NT2/D1 (cell line): ENCODE results near the gene VWA8.

Source experiments
- DNase-seq: peaks from one replicate; pipeline ENCODE4 v3.0.0-alpha.2; 2011; ENCODE audit warnings: low read depth, low spot score
- H3K27me3 ChIP-seq: 2 replicates; pipeline ENCODE4 v1.6.0; 2011; ENCODE audit warnings: mild to moderate bottlenecking; ENCODE audit not compliant: insufficient read length, insufficient read depth
- H3K36me3 ChIP-seq: 2 replicates; pipeline ENCODE4 v1.6.1; 2011; ENCODE audit warnings: mild to moderate bottlenecking, low read length, mixed read lengths; ENCODE audit not compliant: insufficient read depth, insufficient read length
- H3K4me1 ChIP-seq: 2 replicates; pipeline ENCODE4 v1.5.1; 2011; ENCODE audit not compliant: insufficient read depth, insufficient read length
- H3K4me3 ChIP-seq: 2 replicates; pipeline ENCODE4 v1.5.1; 2011; ENCODE audit warnings: low read depth; ENCODE audit not compliant: insufficient read length
- H3K9ac ChIP-seq: 2 replicates; pipeline ENCODE4 v1.6.0; 2011; ENCODE audit warnings: low read depth; ENCODE audit not compliant: insufficient read length
- H3K9me3 ChIP-seq: 2 replicates; pipeline ENCODE4 v1.5.1; 2011; ENCODE audit warnings: mild to moderate bottlenecking, low read length; ENCODE audit not compliant: insufficient read depth
- SUZ12 ChIP-seq: IDR thresholded peaks from 2 replicates; pipeline ENCODE4 v1.6.1; 2011; ENCODE audit not compliant: insufficient read length, insufficient read depth; ENCODE audit errors: extremely low read depth
- YY1 ChIP-seq: IDR thresholded peaks from 2 replicates; pipeline ENCODE4 v1.6.1; 2011; ENCODE audit not compliant: insufficient read length, insufficient read depth
- ZNF274 ChIP-seq: IDR thresholded peaks from 2 replicates; pipeline ENCODE4 v1.6.1; 2011; ENCODE audit warnings: mild to moderate bottlenecking, low read depth, low read length

The VWA8 gene

DNA sequence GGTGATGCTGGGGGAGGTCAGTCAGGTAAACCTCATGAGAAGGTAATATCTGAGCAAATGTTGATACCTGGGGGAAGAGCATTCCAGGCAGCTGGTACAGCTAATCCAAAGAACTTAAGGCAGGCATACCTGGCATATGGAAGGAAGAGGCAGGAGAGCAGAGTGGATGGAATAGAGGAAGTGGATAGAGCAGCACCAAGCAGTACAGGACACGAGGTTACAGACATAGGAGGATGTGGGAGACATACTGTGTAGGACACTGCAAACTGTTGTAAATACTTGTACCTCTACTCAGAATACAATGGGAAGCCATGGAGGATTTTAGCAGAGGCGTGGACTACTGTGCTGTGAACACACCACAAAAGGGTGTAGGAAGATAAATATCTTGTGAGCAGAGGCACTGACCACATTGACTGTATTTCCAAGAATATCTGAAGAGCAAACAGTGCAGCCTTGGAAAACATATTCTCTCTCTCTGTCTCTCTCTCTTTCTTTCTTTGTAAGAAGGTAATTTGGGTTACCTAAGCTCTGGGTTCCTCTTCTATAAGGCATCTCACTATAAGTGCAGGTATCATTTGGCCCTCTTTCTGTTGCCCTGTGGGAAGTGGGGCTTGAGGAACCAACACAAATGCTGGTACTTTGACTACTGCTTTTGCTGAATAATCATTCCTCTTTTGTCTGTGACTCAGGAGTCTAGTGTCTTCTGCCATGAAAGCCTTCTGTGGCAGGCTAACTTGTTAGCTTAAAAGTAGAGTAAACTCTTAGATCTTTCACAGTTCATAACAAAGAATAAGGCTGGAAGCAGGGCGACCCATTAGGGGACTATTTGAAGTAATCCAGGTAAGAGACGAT is 238.0 kb downstream of the VWA8 start:
- Histone ChIP-seq H3K9me3 (no peaks in the 10 kb centered on the region), H3K9ac (no peak overlapping the region), H3K36me3 (peaks cover 7% of the 10 kb centered on the region), H3K4me1 (no peaks in the 10 kb centered on the region), H3K4me3 (no peak overlapping the region), H3K27me3 (no peaks in the 10 kb centered on the region)
- DNase-seq = no peak
- no peak for TF ChIP-seq ZNF274
- TF ChIP-seq SUZ12 = no peak
- no peak for TF ChIP-seq YY1

DNA sequence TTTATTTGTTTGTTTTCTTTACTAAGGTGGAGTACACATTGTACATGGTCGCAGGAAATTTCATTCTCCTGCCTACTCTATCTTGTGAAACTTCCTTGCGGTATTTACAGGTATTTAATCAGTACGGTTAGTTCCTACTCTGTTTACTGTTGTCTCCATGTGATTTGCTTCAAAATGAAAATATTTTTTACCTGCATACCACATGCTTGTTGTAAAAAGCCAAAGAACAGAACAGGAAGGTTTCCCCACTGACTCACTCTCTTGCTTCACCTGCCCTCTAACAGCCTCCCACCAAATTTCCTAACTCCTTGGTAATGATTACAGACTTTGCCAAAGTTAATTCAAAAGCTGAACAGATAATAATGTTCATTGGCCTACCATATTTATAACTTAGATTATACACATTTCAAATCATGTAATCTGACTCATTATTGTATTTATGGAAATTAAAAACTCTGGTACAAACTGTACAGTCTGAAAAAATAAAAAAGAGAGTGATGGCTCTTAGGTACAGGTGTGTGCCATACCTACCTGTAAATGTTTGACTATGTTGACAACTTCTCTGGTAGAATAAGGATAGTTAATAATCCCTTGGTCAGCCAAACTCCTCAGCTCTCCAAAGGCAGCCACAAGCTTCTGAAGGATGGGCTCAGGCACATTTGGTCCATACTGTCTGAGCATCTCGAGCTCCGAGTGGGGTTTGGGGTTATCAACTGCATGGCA is 239.9 kb downstream of the VWA8 start:
- Histone ChIP-seq H3K4me3 (no peak overlapping the region), H3K27me3 (no peaks in the 10 kb centered on the region), H3K9me3 (no peaks in the 10 kb centered on the region), H3K4me1 (no peaks in the 10 kb centered on the region), H3K36me3 (peaks cover 7% of the 10 kb centered on the region), H3K9ac (no peak overlapping the region)
- no peak for TF ChIP-seq YY1
- no peak for TF ChIP-seq ZNF274
- no peak for TF ChIP-seq SUZ12
- DNase-seq = no peak

DNA sequence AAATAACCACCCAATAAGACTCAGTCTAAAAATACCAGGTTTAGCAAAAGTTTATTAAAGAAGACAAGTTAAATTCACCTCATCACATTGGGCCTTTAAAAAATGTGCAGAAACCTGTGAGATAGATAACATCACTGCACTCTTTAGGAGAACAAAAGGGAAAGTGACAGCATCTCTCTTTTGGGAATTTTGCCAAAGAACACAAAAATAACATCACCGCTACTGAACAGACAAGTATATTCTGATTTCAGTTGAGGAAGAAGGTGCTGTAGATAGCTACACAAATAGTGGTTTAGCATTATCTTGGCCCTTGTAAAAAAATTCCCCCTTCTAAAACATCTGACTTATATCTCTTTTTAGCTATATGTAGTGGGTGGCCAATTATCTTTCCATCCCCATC is 244.7 kb downstream of the VWA8 start:
- H3K9ac ChIP-seq = no peak overlapping the region
- no peaks in the 10 kb centered on the region for H3K27me3 ChIP-seq
- H3K4me1 ChIP-seq = no peaks in the 10 kb centered on the region
- no peak overlapping the region for H3K4me3 ChIP-seq
- DNase-seq = no peak
- H3K36me3 ChIP-seq = peaks cover 6% of the 10 kb centered on the region
- no peaks in the 10 kb centered on the region for H3K9me3 ChIP-seq
- TF ChIP-seq YY1 (no peak), SUZ12 (no peak), ZNF274 (no peak)

DNA sequence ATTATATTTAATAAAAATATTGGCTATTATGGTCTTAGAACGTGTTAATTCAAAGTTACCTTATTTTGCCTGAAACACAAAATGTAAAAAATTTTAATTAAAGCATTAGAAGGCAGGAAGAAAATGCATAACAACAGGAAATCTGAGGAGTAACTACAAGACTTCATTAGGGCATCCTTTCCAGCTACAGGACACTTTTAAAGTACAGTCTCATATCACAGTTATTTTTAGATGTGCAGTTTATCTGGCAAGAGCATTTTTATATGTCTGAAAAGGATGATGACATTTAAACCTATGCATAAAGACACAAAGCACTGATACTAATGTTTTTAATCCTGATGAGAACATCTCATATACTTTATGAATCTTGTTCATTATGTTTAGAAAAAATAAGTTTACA is 247.5 kb downstream of the VWA8 start:
- no peaks in the 10 kb centered on the region for H3K36me3 ChIP-seq
- DNase-seq = no peak
- no peak overlapping the region for H3K9ac ChIP-seq
- H3K4me3 ChIP-seq = no peak overlapping the region
- no peaks in the 10 kb centered on the region for H3K4me1 ChIP-seq
- no peaks in the 10 kb centered on the region for H3K9me3 ChIP-seq
- no peaks in the 10 kb centered on the region for H3K27me3 ChIP-seq
- TF ChIP-seq ZNF274 = no peak
- TF ChIP-seq SUZ12 = no peak
- no peak for TF ChIP-seq YY1

DNA sequence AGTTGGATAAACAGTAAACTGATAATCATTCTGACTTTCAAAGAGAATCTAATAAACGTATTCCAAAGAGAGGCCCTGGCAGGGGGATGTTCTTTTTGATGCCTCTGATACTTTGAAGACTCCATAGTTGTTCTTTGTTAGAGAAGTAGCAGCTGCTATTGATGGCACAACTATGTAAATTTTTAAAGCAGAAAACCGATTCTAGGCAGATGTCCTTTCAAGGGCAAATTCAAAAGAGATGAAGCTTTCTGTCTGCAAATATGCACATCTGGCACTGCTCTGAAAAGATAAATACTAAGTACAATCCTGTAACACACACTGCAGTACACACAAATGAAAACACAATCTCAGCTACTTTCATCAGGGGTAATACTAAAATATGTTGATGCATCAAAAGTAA is 250.1 kb downstream of the VWA8 start:
- H3K27me3 ChIP-seq = no peaks in the 10 kb centered on the region
- H3K9ac ChIP-seq = no peak overlapping the region
- no peak for TF ChIP-seq SUZ12
- TF ChIP-seq ZNF274 = no peak
- no peaks in the 10 kb centered on the region for H3K4me1 ChIP-seq
- no peaks in the 10 kb centered on the region for H3K36me3 ChIP-seq
- no peaks in the 10 kb centered on the region for H3K9me3 ChIP-seq
- no peak overlapping the region for H3K4me3 ChIP-seq
- no peak for DNase-seq

DNA sequence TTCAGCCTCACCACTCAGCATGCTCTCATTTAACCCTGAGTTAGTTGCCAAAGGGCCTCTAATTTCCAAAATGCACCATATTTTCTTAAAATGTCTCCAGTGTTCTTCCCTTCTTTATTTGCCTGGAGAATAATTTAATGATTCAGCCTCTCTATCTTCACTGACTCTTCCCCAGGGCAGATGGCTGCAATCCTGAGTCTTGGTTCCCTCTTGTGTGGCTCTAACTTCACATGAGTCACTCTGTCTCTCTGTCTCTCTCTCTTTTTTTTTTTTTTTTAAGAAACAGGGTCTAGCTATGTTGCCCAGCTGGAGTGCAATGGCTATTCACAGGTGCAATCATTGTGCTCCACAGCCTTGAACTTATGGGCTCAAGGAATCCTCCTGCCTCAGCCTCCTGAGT is 251.4 kb downstream of the VWA8 start:
- no peak for TF ChIP-seq SUZ12
- no peak for TF ChIP-seq YY1
- no peak for TF ChIP-seq ZNF274
- Histone ChIP-seq H3K9ac (no peak overlapping the region), H3K36me3 (no peaks in the 10 kb centered on the region), H3K27me3 (no peaks in the 10 kb centered on the region), H3K9me3 (no peaks in the 10 kb centered on the region), H3K4me3 (no peak overlapping the region), H3K4me1 (no peaks in the 10 kb centered on the region)
- no peak for DNase-seq

DNA sequence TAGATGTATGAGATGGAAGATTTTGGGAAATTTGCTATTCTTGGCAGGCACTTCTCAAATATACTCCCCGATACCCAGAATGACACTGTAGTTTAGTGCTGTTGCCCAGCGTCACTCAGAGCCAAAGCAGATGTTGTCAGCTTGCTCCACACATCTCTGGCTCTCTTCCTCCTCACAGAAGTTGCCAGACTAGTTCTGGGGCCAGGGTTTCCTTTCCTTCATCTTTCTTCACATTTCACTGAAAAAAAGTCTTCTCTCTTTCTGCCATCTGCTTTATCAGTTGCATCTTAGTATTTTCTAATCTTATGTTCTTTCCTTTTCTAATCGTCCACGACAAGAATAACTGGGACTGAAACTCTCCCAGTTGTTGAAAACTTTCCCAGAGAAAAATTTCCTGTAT is 252.2 kb downstream of the VWA8 start:
- no peak for TF ChIP-seq YY1
- no peak for TF ChIP-seq SUZ12
- TF ChIP-seq ZNF274 = no peak
- Histone ChIP-seq H3K9ac (no peak overlapping the region), H3K4me3 (no peak overlapping the region), H3K27me3 (no peaks in the 10 kb centered on the region), H3K4me1 (no peaks in the 10 kb centered on the region), H3K36me3 (no peaks in the 10 kb centered on the region), H3K9me3 (no peaks in the 10 kb centered on the region)
- DNase-seq = no peak
